ENCODE measurements around the gene TEX30.

TEX30 gene

DNA sequence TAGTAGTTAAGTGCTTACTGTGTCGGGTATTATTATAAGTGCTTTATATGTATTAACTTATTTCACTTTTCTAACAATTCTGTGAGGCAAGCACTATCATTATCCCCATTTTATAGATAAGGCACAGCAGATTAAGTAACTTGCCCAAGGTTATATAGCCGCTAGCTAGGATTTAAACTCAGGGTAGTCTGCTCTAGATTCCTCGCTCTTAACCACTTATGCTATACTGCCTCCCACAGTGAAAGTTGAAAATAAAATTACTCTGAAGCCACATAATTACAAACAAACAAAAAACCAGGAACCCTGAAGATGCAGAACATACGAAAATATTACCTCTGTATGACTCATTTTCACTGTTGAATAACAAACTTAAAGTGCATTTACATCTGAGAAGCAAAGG is 3.9 kb downstream of the TEX30 start:
- TF ChIP-seq ZNF274 (IDR thresholded peaks at IDR 0.05; ENCODE audit: low read depth, low read length), result no peak
- H3K4me3 ChIP-seq (ENCODE audit: low read length), result no peak overlapping the region

DNA sequence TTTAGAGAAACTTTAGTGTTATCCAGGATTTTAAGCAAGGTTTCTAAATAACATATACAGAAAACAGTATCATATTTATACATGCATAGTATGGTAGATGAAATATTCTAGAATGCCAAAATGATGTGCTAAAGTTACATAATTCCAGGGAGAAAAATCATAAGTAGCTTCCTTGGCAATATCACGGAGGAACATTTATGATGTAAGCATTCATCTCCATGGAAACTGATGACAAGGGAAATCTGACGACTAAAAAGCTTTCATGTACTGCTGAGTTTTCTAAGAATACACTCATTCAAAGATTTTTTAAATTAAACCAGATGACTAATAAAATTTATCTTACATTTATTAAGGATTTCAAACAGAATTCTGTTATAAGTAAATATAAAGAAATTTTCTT is 4.7 kb downstream of the TEX30 start:
- no peak overlapping the region for H3K4me3 ChIP-seq (ENCODE audit: low read length)
- no peak for TF ChIP-seq ZNF274 (IDR thresholded peaks at IDR 0.05; ENCODE audit: low read depth, low read length)

DNA sequence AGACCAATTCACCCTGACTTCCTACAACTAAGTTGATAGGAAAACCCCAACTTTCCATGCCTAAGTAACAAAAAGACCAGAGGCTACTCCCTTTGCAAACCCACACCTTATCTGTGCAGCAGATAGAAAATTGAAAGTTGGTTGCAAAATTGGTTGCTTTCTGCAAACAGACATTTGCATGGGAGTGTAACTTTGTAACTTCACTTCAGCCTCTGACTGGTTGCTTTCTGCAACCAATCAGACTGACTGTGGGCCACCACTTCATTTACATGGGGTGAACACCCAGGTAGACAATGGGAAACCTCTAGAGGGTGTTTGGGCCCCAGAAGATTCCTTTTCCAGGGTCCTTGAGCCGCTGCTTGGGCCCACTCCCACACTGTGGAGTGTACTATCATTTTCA is 9.8 kb downstream of the TEX30 start:
- no peak overlapping the region for H3K4me3 ChIP-seq (ENCODE audit: low read length)
- TF ChIP-seq ZNF274 (IDR thresholded peaks at IDR 0.05; ENCODE audit: low read depth, low read length), result no peak

DNA sequence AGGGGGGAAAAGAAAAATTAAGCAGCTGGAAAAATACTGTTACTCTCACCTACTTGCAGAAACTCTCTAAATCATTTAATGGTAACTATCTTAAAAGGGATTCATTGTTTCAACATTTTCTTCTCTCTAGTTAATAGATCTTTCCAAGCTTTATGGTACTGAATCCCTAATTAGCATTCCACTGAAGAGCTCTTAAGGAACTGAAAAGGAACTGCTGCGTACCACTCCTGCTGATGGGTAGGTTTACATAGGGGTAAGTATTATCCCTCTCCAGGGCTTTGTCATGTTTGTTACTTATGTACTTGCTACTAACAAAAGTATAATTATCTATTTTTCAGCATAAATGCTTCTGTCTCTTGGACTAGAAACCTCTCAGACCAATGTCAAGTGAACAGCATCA is 12.5 kb downstream of the TEX30 start:
- no peak overlapping the region for H3K4me3 ChIP-seq (ENCODE audit: low read length)
- TF ChIP-seq ZNF274 (IDR thresholded peaks at IDR 0.05; ENCODE audit: low read depth, low read length), result no peak

DNA sequence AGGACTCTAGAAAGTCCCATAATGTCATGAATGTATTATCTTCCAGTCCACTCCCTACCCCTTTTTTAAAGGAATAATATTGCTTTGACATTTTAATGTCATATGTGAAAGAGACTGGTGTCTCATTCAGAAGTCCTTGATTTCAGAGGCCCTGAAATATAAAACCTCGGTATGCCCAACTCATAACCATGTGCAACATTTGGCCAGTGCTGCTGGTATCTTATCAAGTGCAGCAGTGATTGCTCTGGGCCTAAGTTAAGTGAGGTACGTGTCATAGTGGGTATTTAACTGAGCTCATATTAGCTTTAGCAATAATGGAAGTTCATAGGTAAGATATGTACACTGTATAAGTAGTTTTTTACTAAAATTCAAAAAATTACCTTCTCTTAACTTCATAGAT is 14.7 kb downstream of the TEX30 start:
- TF ChIP-seq ZNF274 (IDR thresholded peaks at IDR 0.05; ENCODE audit: low read depth, low read length), result no peak
- no peak overlapping the region for H3K4me3 ChIP-seq (ENCODE audit: low read length)

DNA sequence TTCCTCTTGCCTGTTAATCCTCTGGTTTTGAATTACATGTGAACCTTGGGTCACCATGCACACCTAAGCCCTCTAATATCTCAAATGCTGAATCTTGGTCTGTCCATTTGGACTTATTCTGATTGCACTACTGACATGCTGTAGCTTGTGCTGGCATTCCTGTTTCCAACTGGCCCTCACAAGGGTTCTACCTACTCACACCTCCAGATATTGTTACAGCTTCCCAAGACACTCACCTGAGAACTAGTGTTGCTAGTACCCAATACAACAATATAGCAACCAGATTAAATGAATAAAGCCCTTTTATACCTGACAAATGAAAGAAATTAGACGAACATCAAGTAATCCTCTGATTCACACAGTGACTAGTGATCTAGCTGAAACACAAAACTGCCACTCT is 16.6 kb downstream of the TEX30 start:
- no peak overlapping the region for H3K4me3 ChIP-seq (ENCODE audit: low read length)
- no peak for TF ChIP-seq ZNF274 (IDR thresholded peaks at IDR 0.05; ENCODE audit: low read depth, low read length)

DNA sequence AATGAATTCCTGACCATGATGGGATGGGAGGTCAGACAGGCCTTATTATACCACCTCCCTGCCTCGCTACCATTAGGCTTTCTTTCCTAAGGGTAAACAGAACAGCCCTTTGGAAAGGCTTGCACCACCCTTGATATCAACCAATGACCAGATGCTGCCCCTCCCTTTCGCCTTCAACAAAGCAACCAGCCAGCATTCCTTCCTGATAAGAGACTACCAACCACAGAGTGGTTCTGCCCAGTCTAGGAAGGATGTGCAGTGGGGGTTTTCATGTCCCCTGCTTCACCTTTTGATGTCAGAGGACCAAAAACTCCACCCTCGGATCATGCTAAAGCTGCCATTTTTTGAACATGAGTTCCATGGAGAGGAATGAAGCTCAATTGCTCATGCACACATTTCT is 21.7 kb downstream of the TEX30 start:
- TF ChIP-seq ZNF274 (IDR thresholded peaks at IDR 0.05; ENCODE audit: low read depth, low read length), result no peak

DNA sequence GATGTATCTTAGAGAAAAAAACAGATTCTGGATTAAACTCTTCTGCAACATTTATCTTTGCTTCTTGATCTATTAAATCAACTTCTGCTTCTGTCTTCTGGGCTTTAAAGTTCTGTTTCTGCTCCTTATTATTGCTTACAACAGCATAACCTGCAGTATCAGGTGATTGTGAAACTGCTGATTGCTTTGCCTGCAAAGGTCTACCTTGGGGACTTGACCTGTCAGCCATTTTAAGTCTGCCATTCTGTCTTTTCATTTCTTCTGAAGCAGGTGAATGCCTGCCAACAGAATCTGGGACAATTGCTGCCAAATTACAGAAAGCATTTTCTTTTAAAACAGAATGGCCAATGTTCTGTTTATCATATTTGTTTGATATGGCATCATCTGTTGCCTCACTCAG is 31.1 kb downstream of the TEX30 start:
- no peak for TF ChIP-seq ZNF274 (IDR thresholded peaks at IDR 0.05; ENCODE audit: low read depth, low read length)
- no peak overlapping the region for H3K4me3 ChIP-seq (ENCODE audit: low read length)

More for the DNA sequence above, 21.7 kb downstream of the TEX30 start:
- no peak overlapping the region for H3K4me3 ChIP-seq (ENCODE audit: low read length)

DNA sequence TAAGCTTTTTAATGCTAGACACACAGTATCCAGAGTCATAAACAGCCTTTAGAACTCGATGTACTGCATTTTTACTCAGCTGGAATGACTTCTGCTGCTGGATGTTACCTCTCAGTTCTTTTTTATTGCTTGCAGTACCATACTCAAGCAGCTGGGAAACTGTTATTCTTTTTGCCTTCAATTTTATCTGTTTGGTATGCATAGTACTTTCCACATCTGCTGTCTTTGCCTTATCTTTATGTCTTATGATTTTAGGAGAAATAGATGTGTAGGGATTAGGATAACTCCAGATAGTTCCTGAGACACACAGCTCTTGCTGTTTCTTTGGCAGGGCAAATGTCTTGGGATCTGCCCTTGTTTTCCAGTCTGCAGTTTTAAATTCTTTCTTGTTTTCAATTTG is 31.5 kb downstream of the TEX30 start:
- no peak overlapping the region for H3K4me3 ChIP-seq (ENCODE audit: low read length)
- TF ChIP-seq ZNF274 (IDR thresholded peaks at IDR 0.05; ENCODE audit: low read depth, low read length), result no peak

DNA sequence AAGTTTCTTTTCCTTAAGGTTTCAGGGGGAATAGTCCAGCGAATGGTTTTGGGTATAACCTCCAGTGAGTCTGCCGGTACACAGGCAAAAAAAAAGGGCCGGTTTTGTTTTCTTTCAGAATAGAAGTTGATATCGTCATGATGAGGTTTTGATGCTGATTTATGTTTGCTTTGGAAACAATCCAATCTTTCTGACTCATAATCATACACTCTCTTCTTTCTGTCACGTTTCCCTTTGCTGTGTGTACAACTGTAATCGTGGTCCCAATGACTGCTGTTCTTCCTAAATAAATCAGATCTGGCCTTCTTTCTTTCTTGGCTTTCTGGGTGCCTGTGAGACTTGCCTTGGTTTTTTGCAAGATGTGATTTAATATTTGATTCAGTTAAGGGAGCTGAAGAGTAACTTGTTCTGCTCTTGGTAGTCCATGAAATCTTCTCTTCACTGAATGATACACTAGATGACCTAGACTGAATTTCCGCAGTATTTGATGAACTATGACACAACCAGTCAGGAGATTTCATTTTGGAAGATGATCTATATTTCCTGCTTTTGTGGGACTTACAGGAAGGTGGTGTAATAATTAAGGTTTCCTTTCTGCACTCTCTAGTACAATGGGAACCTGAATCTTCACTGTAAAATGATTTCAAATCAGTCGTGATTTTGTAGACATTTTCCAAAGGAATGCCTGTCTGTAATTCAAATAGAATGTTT is 43.9 kb downstream of the TEX30 start:
- TF ChIP-seq ZNF274 (IDR thresholded peaks at IDR 0.05; ENCODE audit: low read depth, low read length), result no peak
- H3K4me3 ChIP-seq (ENCODE audit: low read length), result no peak overlapping the region

DNA sequence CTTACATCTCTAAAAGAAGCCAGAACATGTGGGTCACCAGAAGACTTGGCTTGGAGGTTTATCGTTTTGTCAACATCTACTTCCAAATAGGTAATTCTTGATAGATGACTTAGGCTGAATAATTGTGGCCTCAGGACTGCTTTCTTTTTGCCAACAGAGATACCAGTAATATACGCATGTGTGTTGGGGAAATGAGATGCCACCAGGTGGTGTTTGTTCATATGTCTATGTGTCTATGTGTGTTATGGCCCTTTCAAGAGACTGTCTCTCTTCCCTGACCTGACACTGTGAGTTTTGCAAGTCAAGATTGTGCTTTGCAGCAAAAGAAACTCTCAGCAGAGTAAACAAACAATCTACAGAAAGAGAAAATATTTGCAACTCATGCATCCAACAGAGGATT is 47.2 kb downstream of the TEX30 start:
- no peak for TF ChIP-seq ZNF274 (IDR thresholded peaks at IDR 0.05; ENCODE audit: low read depth, low read length)
- H3K4me3 ChIP-seq (ENCODE audit: low read length), result no peak overlapping the region

DNA sequence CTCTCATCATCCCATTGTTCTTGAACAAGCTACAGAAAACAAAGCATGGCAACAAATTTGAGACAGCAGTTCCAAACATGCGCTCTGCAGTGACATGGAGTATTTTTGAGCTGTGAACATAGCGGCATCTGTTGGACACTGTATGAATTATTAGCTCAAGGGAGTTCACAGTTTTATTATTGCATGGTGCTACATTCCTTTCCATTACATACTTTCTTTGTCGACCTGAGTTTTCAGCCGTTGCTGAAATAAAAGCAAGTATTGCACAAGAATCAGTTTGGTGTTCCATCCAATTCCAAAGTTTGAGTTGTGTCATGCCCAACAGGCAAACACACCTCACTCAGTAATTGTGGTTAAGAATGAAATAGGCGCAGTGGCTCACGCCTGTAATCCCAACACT is 48.7 kb downstream of the TEX30 start:
- no peak overlapping the region for H3K4me3 ChIP-seq (ENCODE audit: low read length)
- no peak for TF ChIP-seq ZNF274 (IDR thresholded peaks at IDR 0.05; ENCODE audit: low read depth, low read length)

DNA sequence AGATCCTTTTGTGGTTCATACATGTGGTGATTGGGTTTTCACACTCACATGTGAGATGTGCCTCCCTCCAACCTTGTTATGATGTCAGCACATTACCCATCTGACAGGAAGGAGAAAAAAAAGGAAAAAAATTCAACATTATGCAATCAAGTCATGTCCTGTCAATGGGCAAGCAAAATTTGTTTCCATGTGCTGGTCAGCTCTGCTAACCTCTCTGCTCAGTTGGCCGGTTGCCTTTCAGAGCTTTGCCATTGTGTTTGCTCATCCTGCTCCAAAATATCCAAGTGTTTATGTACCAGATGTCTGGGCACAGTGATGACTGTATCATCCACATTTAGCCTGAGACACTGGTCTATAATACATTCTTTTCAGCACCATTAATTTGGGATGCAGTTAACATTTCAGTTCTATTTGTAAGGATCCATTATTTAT is 51.8 kb downstream of the TEX30 start:
- no peak overlapping the region for H3K4me3 ChIP-seq (ENCODE audit: low read length)
- no peak for TF ChIP-seq ZNF274 (IDR thresholded peaks at IDR 0.05; ENCODE audit: low read depth, low read length)

DNA sequence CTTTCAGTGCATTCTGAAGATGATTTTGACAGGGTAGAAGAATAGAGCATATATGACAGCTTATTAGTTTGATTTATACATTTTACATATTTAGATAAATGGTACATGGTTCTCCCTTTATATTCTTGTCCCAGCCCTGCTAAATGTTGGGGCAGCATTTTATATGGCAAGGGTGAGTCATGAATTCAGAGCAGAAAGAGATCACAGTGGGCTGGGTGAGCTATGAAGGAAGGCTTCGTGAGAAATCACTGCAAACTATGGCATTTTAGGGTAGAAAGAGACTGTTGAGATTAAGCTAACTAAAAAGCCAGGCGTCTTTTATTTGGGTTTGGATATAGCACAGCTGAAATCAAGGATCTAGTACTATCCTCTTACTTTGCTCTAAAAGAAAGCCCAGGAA is 54.8 kb downstream of the TEX30 start:
- no peak for TF ChIP-seq ZNF274 (IDR thresholded peaks at IDR 0.05; ENCODE audit: low read depth, low read length)
- H3K4me3 ChIP-seq (ENCODE audit: low read length), result no peak overlapping the region
